CD4-positive, alpha-beta T cell treated with Interleukin-12 subunit alpha and Interleukin-12 subunit beta, for 1 hour (primary cell): ENCODE data around the gene CAMTA1.

Experiments
- DNase-seq: peaks from one replicate; pipeline ENCODE4 v3.0.0-alpha.2; 2020

The CAMTA1 gene

DNA sequence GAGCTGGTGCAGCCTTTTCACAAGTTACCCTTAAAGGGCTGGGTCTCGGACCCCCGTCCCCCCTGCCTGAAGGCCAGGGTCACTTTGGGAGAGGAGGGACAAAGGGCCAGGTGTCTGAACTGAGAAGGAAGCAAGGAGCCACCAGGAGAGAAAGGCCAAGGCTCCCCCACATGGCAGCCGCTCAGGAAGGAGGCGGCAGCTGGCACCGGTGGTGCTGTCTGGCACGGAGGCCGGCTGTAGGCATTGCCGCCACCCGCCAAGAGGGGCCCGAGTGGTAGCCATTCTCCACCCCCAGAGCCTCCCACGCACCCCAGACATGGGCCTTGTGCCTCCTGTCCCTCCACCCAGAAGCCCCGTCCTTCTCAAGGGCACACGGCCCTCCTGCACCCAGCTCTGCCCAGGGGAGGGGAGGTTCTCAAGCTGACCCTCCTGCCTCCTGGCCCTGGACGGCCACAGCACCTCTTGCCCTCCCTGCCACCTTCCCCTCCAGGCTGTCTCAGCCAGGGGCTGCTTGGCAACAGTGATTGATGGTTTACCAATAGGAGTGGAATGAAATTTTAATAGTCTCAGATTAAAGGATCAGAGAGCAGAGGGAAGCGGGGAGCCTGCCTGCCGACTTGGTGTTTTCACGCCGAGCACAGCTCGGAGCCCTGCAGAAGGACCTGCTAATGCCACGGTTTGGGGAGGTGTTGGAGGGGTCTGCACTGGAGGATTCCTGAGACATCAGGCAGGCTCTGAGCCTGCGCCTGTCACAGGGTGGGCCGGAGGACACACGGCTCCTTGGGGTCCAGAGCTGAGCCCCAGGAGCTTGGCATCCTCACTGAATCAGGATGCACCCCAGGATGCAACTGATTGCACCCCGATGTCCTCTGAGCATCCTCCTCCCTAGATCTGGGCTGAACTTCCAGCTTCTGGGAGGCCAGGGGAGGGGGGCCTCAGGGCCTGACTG is 773.9 kb downstream of the CAMTA1 start:
- no peak for DNase-seq

DNA sequence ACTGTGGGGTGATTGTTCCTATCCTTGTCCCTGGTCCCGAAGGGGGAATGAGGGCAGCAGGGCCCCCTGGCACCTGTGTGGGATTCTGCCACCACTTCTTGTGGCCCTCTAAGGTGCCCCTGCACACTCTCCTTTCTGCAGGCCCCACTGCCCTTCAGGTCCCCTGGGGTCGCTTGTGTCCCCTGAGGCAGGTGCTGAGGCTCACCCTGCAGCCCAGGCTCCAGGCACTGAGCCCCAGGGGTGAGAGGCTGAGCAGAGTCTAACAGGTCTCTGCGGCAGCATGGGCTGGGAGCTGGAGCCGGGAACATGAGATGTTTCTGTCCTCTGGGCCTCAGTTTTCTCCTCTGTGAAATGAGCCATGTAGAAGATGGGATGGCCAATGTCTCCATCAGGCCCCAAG is 774.9 kb downstream of the CAMTA1 start:
- no peak for DNase-seq

DNA sequence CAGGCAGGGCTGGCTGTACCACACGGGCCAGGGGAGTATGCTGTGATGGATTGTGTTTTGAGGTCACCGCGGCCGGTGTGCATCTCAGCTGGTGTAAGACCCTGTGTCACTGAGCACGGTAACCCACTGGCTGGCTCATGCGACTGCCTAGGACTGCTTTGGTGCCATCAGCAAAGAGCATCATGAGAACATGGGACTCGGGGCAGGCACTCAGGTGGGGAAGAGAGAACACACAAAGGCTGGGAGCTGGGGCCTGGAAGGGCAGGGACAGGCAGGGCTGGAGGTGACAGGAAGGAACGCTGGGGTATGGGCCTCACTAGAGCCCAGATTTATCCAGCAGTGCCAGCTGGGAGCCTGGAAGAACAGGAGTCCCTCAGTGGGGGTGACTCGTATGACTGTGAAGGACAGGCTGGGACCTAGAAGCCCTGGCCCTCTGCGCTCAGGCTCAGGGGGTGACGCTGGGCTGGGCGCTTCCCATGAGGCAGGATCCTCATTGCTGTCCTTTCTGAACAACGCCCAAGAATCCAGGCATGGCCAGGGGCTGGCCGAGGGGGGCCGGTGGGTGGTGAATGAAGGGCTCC is 775.4 kb downstream of the CAMTA1 start:
- DNase-seq: no peak

DNA sequence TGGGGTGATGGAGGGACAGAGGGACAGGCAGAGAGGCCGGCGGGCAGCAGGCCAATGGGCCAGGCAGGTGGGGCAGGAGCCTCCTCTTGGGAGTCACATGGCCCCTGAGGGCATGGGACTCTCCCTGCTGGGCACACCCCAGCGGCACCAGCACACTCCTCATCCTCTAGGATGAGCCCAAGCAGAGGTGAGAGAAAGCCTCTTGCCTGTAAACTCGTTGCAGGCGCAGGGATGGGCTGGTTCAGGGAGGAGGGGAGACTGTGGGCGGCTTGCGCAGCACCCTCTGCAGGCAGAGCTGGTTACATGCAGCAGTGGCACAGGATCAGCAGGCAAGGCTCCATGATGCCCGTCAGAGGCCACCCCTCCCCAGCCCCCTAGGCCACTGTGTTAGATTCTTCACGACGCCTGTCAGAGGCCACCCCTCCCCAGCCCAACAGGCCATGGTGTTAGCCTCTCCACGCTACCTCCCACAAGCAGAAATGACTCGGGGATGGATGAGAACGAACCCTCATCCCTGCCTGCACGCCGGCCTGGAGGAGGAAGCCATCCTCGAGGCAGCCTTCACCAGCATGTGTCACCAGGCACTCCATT is 776.2 kb downstream of the CAMTA1 start:
- DNase-seq: no peak

DNA sequence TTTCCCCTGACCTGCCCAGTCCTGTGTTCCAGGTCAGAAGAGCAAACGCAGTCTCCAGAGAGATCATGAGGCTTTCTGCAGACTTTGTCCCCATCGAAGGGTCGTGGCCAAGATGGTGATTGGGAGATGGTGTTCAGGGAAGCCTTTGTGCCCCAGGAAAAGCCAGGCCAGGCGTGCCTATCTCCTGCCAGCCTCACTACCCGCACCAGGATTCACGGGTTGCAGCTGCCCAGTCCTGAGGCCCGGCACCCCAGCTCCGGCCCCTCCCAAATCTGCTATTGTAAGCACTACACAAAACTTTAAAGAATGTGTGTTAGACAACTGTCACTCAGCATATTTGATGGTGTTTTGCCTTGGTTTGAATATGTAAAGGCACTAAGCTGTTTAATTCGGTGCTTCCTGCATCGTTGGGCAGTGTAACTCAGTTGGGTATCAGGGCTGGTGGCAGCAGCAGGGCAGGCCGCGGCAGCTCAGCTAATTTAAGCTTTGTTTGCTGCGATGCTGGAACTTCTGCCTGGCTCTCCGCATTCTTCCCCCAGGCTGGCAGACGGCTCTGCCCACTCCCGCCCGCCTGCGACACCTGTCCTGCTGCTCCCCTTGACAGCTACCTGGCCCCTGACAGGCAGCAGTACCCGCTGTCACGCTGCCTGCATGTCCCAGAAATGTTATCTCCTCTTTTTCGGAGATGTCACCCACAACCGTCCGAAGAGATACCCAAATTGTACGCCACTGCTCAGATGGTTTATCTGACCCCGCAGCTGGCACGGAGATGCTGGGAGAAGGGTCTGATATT is 776.9 kb downstream of the CAMTA1 start:
- DNase-seq: no peak

DNA sequence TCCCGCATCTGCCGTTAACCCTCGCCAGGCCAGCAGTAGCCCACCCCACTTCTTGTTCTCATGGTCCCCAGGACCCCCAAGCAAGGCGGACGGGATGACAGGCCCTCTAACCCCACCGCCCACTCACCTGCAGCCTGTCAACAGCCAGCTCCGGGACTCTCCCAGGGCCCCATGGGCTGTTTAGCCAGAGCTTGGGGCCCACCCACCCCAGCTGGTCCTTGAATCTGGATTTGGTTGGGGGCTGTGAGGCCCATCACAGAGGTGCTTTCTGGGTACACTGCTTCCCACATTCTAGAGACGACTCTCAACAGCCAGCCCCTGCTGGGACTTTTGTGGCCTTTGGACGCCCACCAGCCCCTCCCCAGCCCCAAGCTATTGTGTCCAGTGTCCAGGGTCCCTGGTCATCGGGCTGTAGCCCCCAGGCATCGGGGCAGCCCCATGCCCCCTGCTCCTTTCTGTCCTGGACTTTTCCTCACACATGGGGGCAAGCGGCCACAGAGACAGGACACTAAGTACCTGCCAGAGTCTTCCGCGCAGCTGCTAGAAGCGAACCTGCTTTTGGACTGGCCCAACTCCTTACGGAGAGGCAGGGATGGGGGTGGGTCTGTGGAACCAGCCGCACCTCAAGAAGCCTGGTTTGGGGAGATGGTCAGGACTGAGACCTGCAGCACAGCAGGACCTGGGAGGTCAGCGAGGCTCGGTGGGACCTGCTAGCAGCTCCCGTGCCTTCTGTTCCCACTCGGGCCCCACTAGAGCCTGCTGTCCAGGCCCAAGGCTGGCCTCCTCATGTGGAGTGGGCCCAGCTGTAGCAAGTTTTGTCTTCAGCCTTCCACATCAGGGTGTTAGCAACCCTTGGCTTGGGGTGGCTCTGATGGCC is 777.7 kb downstream of the CAMTA1 start:
- no peak for DNase-seq

DNA sequence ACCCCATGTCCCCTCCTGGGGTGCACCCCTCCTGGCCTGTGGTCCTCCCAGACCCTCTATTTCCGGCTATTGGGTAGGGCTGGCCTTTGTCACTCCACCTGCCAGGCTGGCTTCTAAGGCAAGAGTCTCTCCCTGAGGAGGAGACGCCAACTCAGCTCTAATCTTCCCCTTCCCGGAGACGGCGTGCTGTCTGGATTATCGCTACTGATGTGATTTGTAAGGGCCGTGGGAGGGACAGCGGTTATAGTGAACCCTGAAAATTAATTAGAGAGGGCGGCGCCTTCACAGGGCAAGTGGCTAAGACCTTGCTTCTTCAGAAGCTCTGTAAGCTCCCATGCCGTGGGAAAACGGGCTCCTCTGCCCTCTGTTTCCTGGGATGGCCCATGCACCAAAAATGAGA is 778.9 kb downstream of the CAMTA1 start:
- no peak for DNase-seq

DNA sequence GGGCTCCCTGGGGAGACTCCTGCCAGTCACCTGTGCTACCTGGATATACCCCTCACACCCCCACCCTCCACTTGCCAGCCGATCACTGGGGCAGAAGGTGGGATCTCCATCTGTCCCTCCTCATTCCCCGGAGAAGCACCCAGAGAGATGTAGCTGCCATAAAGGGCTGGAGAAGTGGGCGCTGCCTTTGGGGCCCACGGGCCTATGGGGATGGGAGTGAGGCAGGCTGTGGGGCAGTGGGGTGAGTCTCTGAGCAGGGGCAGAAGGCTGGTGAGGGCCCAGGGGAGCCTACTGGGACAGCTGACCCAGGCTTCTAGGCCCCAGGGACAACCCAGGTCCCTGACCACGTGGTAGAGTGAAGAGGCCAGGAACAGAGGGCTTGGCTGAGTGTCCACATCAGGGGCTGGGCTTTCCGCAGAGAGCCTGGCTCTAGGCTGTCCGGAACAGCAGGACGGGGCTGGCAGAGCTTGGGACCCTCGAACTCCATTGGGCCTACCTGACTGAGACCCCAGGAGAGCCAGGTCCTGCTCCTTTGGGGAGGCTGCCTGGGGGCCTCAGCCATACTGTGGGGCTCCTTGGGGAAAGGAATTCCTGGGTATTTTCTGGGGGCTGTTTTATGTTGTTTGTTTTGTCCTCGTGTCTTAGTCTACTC is 780.0 kb downstream of the CAMTA1 start:
- DNase-seq: no peak

DNA sequence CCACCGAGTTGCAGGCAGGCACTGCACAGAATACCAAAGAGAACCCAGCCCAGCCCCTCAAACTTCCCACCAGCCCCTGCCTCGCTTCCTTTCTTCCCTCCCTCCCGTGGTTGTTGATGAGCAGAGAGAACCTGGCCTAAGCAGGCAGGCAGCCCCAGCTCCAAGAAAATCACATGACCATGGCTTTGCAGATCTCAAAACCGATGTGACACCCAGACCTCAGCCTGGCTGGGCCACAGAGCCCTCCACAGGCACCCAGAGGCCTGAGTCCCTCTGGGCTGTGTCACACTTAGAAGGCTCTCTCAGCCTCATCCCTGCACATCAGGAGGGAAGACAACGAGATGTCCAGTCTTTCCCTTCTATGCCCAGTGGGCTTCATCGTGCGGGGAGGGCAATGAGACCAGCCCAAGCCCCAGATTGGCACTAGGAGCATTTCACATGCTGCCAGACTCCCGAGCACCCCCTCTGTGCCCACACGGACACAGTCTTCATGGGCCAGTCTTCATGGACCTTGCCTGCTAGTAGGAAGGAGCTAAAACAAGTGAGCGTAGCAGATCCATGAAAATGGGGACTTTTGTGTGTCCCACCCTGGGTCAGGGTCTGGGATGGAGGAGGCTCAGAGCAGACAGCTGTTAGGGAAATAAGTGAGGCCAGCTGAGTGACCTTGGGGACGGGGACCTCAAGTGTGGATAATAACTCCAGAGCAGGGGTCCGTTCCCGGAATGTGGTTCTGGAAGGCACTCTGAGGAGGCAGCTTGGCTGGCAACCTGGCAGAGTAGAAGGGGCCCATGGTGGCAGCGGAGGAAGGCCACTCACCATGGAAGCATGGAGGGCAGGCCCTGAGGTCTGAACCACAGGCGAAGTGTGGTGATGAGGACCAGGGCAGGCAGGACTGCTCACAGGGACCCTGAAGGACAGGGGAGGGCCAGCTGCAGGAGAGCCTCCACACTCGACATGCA is 781.4 kb downstream of the CAMTA1 start:
- no peak for DNase-seq

DNA sequence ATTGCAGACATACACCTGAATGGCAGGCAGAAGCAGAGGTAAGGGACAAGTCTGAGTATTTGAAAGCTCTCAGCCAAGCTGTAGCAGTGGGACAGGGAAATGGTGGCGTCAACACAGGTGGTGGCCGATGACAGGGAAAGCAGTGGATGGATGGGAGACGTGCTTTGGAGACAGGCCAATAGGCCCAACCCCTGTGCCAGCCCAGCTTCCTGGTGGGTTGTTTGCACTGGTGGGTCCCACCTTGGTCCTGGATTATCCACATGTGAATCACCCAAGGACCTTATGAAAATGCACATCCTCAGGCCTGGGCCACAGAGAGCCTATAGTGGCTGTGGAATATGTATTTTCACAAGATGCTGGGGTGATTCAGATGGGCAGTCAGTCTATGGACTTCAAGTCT is 782.1 kb downstream of the CAMTA1 start:
- no peak for DNase-seq

DNA sequence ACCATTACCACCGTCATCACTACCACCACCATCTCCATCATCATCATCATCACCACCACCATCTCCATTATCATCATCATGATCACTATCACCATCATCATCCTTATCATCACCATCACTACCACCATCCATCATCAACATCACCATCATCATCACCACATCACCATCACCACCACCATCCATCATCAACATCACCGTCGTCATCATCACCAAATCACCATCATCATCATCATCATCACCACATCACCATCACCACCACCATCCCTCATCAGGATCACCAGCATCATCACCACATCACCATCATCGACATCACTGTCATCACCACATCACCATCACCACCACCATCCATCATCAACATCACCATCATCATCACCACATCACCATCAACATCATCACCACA is 782.8 kb downstream of the CAMTA1 start:
- DNase-seq: no peak

DNA sequence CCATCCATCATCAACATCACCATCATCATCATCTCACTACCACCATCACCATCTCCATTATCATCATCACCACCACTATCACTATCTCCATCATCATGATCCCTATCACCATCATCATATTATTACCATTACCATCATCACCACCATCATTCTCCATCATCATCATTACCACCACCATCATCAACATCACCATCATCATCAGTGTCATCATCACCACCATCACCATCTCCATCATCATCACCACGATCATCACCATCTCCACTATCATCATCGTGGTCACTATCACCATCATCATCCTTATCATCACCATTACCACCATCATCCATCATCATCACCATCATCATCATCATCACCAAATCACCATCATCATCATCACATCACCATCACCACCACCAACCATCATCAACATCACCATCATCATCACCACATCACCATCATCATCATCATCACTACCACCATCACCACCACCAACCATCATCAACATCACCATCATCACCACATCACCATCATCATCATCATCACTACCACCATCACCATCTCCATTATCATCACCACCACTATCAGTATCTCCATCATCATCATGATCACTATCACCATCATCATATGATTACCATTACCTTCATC is 783.8 kb downstream of the CAMTA1 start:
- DNase-seq: no peak

DNA sequence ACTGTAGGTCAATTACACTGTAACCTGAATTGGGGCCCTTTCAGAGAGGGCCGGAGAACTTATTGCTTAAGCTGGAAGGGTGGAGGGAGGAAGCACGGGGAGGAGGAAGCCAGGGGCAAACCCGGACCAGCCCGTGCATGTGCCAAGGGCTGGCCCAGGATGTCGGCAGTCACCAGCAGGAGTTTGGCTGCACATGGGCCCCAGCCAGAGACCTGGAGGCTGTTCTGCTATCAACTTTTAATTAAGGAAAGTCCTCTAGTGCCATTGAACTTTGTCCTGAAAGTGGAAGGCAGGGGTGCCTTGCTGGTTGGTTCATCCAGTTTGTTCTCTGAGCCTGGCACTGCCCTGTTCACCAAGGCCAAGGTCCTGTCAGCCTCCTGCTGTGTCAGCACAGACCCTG is 785.1 kb downstream of the CAMTA1 start:
- no peak for DNase-seq

DNA sequence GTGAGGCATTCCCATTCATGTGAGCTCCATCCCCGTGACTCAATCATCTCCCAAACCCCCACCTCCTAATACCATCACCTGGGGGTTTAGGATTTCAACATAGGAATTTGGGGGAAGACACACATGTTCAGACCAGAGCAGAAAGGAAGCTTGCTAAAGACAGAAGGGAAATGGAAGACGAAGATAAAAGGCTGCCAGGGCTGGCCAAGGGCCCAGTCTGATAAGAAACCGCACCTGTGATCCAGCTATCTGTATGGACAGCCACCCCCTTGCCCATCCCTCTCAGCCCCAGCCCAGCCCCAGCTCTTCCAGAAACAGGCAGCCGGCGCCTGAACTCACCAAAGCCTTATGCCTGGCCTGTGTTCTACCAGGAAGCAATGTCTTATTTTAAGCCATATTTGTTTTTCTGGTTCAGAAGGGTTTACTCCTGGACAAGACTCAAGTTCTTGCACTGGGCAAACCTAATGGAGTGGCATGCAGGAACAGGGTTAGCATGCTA is 787.4 kb downstream of the CAMTA1 start:
- DNase-seq: no peak

DNA sequence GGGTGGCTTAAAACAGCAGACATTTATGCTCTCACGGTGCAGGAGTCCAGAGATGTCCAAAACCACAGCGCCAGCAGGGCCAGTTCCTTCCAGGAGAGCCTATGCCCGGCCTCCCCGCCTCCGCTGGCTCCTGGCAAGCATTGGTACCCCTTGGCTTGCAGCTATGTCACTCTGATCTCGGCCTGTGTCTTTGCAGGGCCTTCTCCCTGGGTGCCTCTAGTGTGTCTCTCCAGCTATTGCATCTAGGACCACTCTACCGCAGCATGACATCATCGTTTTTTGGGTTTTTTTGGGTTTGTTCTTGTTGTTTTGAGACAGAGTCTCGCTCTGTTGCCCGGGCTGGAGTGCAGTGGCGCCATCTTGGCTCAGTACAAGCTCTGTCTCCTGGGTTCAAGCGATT is 788.2 kb downstream of the CAMTA1 start:
- no peak for DNase-seq

DNA sequence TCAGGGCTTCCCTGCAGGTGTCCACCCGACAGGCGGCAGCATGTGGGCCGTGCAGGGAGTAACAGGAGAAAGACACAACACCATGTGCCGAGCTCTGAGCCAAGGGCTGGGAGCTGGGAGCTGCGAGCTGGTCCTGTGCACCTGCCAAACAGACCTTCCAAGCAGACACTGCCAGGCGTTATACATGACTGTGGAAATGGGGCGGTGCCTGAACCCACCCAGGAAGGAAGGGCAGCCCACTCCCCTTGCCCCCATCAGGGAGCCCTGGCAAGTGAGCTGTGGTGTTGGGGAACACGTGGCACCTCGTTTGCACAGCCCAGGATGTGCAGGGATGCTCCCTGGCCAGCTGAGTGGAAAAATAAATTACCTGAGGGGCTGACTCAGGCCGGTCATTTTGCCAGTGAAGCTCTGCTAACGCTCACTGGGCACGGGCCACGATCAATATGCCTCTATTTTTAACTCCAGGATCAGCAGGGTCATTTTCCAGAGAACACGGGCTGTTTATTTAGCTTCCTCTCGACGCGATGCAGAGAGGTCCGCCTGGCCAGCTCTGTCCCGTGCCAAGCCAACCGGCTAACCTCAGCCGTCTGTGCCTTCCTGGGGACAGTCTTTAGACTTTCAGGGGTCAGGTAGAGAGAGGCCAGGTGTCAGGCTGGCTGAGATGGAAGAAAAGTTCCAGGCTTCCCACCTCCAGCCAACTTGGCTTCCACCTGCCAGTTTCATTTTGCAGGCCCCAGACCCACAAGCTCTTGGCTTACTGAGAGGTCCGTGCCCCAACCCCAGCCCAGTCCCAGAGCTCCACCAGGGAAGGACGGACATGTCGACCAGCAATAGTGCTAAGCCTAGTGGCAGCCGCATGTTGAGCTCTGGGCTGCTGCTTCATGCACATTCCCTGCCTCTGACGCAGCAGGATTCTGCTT is 789.1 kb downstream of the CAMTA1 start:
- DNase-seq: no peak

DNA sequence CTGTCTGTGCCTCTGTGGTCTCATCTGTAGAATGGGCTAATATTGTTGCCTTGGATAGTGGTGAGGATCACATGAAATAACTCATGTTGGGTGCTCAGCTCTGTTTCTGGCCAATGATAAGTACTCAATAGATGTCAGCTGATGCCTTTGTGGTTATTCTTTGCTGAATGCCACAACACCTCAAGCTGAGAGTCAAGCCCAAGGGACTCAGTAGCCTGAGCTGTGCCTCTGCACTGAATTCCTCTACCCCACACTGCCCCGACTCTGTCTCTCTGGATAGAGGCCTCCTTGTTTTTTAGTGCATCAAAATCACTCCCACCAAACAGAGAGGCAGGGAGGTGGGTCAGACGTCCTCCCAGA is 789.8 kb downstream of the CAMTA1 start:
- no peak for DNase-seq

DNA sequence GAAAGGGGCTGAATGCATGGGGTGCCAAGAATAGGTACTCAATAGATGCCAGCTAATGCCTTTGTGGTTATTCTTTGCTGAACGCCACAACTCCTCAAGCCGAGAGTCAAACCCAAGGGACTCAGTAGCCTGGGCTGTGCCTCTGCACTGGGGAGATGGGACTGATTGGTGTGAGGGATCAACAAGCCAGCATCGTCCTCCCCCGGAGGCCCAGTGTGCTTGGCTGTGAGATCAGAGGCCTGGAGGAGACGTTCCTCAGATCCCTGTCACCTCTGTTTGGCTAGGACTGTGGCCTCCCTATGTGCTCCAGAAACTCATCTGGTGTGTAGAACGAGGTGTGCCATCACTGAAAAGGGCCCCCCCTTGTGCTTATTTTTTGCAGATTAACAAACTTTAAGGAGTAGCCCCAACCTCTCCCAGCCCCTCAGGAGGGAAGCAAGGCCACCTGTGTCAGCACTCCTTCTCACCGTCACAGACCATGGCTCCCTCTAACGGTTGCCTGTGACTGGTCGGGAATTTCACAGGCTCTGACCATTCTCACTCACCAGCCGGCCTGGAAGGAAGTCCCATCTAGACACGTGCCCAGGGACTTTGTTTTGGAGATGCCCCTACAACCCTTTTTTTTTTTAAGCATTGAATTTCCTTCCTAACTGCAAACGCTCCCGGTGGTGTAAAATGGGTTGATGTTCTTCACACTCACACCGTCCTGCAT is 791.8 kb downstream of the CAMTA1 start:
- DNase-seq: no peak
